ENCODE measurements around the gene FAM180A. TPM values are rescaled to one million over a fixed set of nuclear protein-coding genes. Genes with fewer than 3 reads are reported as not detected.

Gene FAM180A
- total and polyA plus RNA-seq, 2 experiments from 2014 or later = not detected

DNA sequence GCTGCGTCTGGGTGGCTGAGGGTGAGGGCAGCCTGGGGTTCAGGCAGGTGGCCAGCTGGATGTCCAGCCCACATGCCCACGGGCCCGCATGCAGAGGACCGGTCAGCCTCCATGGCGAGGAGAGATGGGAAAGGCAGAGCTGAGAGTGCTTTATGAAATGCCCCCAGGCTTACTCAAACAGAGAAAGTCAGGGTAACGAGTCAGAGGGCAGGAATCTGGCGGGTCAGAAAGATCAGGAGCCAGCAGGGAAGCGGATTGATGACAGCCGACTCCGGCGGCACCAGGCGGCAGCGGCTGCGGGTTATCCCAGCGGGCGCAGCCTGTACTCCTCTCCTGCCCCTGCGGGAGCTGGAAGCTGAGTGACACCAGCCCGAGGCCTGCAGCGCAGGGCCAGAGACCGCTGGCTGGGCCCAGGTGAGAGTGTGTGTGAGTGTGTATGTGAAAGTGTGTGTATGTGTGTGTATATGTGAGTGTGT, 34.0 kb downstream of the FAM180A start:
- no peak overlapping the region for H3K27ac Mint-ChIP-seq
- H3K9me3 Mint-ChIP-seq = no peaks in the 10 kb centered on the region
- no peak overlapping the region for H3K4me3 Mint-ChIP-seq
- H3K4me1 ChIP-seq (ENCODE audit: insufficient read depth) = peaks cover 13% of the 10 kb centered on the region
- no peaks in the 10 kb centered on the region for H4K20me1 ChIP-seq (replicated peaks; ENCODE audit: insufficient read depth)
- H3K27me3 Mint-ChIP-seq (ENCODE audit: insufficient read depth, low read depth, poor library complexity) = peaks cover 3% of the 10 kb centered on the region
- H3F3A ChIP-seq (replicated peaks; ENCODE audit: low read depth) = 0 out of 2 replicates have a peak, but pooled peaks cover 6% of the 10 kb centered on the region
- ATAC-seq (peak; percentile 64), DNase-seq (ENCODE audit: low spot score) (peak; percentile 47)
- no peaks in the 10 kb centered on the region for H3K79me2 ChIP-seq (replicated peaks; ENCODE audit: insufficient read depth)
- TF ChIP-seq POLR2AphosphoS5 (IDR thresholded peaks at IDR 0.05; ENCODE audit: low read depth) = no peak
- TF ChIP-seq, protein P1, sequence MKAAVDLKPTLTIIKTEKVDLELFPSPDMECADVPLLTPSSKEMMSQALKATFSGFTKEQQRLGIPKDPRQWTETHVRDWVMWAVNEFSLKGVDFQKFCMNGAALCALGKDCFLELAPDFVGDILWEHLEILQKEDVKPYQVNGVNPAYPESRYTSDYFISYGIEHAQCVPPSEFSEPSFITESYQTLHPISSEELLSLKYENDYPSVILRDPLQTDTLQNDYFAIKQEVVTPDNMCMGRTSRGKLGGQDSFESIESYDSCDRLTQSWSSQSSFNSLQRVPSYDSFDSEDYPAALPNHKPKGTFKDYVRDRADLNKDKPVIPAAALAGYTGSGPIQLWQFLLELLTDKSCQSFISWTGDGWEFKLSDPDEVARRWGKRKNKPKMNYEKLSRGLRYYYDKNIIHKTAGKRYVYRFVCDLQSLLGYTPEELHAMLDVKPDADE (IDR thresholded peaks at IDR 0.05) = no peak
- no peak for TF ChIP-seq EZH2 (IDR thresholded peaks at IDR 0.05; ENCODE audit: low read depth, unreplicated experiment)
- no peak overlapping the region for H2AFZ ChIP-seq
- no peaks in the 10 kb centered on the region for H3K36me3 ChIP-seq (ENCODE audit: insufficient read depth)
- no peaks in the 10 kb centered on the region for H3K9me2 ChIP-seq (ENCODE audit: insufficient read depth)
- peaks cover 12% of the 10 kb centered on the region for H3K4me1 Mint-ChIP-seq
- no peak overlapping the region for H3K4me3 ChIP-seq
- H3K27ac ChIP-seq (ENCODE audit: low read depth) = no peak overlapping the region
- no peak overlapping the region for H3K4me2 ChIP-seq
- no peaks in the 10 kb centered on the region for H3K27me3 ChIP-seq (ENCODE audit: insufficient read depth)
- H3K36me3 Mint-ChIP-seq (ENCODE audit: low read depth) = no peaks in the 10 kb centered on the region

DNA sequence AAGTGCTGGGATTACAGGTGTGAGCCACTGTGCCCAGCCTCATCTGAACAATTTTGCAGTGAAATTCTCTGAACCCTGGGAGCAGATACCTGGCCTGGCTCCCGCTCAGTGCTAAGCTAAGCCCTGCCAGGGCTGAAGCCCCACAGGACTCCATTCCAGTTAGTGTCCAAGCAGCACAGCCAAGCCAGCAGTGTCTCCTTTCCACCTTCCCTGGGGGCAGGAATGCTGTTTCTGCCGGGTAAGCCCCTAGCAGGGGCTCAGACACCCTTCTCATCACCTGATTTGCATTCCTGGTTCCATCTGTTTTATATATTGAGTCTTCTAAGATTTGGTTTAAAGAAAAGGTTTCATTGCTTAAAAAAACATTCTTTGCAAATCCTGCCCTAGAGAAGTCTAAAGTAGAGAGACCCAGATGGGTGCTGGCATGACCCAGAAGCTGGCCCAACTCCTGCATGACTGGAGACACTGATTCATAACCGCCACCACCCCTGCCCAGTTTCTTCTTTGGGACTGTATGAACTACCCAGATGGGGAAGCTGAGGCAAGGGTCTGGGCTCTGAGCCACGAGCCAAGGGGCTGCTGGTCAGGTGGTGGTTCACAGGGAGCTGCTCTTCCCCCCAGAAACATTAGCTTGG, 34.7 kb downstream of the FAM180A start:
- Histone ChIP-seq H3K79me2 (replicated peaks; ENCODE audit: insufficient read depth) (no peaks in the 10 kb centered on the region), H2AFZ (no peak overlapping the region), H3K4me2 (no peak overlapping the region), H3K9me2 (ENCODE audit: insufficient read depth) (no peaks in the 10 kb centered on the region), H3K27ac (ENCODE audit: low read depth) (no peak overlapping the region), H3K4me1 (ENCODE audit: insufficient read depth) (peaks cover 13% of the 10 kb centered on the region), H3F3A (replicated peaks; ENCODE audit: low read depth) (0 out of 2 replicates have a peak, but pooled peaks cover 6% of the 10 kb centered on the region), H3K27me3 (ENCODE audit: insufficient read depth) (no peaks in the 10 kb centered on the region), H4K20me1 (replicated peaks; ENCODE audit: insufficient read depth) (no peaks in the 10 kb centered on the region), H3K36me3 (ENCODE audit: insufficient read depth) (no peaks in the 10 kb centered on the region), H3K4me3 (no peak overlapping the region)
- H3K36me3 Mint-ChIP-seq (ENCODE audit: low read depth) = no peaks in the 10 kb centered on the region
- no peak; the same call in 2 of the 3 replicates for ATAC-seq
- no peak for DNase-seq (ENCODE audit: low spot score)
- peaks cover 12% of the 10 kb centered on the region for H3K4me1 Mint-ChIP-seq
- no peaks in the 10 kb centered on the region for H3K9me3 Mint-ChIP-seq
- H3K27me3 Mint-ChIP-seq (ENCODE audit: insufficient read depth, low read depth, poor library complexity) = peaks cover 3% of the 10 kb centered on the region
- H3K4me3 Mint-ChIP-seq = no peak overlapping the region
- no peak overlapping the region for H3K27ac Mint-ChIP-seq
- TF ChIP-seq, protein P1 (IDR thresholded peaks at IDR 0.05) = no peak
- TF ChIP-seq, protein P2, sequence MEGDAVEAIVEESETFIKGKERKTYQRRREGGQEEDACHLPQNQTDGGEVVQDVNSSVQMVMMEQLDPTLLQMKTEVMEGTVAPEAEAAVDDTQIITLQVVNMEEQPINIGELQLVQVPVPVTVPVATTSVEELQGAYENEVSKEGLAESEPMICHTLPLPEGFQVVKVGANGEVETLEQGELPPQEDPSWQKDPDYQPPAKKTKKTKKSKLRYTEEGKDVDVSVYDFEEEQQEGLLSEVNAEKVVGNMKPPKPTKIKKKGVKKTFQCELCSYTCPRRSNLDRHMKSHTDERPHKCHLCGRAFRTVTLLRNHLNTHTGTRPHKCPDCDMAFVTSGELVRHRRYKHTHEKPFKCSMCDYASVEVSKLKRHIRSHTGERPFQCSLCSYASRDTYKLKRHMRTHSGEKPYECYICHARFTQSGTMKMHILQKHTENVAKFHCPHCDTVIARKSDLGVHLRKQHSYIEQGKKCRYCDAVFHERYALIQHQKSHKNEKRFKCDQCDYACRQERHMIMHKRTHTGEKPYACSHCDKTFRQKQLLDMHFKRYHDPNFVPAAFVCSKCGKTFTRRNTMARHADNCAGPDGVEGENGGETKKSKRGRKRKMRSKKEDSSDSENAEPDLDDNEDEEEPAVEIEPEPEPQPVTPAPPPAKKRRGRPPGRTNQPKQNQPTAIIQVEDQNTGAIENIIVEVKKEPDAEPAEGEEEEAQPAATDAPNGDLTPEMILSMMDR (conservative IDR thresholded peaks at IDR 0.05; ENCODE audit: low read depth in 2 of 2) = no peak
- TF ChIP-seq STAT1 (IDR thresholded peaks at IDR 0.05; ENCODE audit: unreplicated experiment) = no peak
- TF ChIP-seq EZH2 (IDR thresholded peaks at IDR 0.05; ENCODE audit: low read depth, unreplicated experiment) = no peak
- no peak for TF ChIP-seq ZNF331 (CRISPR knock-in tag; IDR thresholded peaks at IDR 0.05; ENCODE audit: low read depth)
- TF ChIP-seq, protein P3, sequence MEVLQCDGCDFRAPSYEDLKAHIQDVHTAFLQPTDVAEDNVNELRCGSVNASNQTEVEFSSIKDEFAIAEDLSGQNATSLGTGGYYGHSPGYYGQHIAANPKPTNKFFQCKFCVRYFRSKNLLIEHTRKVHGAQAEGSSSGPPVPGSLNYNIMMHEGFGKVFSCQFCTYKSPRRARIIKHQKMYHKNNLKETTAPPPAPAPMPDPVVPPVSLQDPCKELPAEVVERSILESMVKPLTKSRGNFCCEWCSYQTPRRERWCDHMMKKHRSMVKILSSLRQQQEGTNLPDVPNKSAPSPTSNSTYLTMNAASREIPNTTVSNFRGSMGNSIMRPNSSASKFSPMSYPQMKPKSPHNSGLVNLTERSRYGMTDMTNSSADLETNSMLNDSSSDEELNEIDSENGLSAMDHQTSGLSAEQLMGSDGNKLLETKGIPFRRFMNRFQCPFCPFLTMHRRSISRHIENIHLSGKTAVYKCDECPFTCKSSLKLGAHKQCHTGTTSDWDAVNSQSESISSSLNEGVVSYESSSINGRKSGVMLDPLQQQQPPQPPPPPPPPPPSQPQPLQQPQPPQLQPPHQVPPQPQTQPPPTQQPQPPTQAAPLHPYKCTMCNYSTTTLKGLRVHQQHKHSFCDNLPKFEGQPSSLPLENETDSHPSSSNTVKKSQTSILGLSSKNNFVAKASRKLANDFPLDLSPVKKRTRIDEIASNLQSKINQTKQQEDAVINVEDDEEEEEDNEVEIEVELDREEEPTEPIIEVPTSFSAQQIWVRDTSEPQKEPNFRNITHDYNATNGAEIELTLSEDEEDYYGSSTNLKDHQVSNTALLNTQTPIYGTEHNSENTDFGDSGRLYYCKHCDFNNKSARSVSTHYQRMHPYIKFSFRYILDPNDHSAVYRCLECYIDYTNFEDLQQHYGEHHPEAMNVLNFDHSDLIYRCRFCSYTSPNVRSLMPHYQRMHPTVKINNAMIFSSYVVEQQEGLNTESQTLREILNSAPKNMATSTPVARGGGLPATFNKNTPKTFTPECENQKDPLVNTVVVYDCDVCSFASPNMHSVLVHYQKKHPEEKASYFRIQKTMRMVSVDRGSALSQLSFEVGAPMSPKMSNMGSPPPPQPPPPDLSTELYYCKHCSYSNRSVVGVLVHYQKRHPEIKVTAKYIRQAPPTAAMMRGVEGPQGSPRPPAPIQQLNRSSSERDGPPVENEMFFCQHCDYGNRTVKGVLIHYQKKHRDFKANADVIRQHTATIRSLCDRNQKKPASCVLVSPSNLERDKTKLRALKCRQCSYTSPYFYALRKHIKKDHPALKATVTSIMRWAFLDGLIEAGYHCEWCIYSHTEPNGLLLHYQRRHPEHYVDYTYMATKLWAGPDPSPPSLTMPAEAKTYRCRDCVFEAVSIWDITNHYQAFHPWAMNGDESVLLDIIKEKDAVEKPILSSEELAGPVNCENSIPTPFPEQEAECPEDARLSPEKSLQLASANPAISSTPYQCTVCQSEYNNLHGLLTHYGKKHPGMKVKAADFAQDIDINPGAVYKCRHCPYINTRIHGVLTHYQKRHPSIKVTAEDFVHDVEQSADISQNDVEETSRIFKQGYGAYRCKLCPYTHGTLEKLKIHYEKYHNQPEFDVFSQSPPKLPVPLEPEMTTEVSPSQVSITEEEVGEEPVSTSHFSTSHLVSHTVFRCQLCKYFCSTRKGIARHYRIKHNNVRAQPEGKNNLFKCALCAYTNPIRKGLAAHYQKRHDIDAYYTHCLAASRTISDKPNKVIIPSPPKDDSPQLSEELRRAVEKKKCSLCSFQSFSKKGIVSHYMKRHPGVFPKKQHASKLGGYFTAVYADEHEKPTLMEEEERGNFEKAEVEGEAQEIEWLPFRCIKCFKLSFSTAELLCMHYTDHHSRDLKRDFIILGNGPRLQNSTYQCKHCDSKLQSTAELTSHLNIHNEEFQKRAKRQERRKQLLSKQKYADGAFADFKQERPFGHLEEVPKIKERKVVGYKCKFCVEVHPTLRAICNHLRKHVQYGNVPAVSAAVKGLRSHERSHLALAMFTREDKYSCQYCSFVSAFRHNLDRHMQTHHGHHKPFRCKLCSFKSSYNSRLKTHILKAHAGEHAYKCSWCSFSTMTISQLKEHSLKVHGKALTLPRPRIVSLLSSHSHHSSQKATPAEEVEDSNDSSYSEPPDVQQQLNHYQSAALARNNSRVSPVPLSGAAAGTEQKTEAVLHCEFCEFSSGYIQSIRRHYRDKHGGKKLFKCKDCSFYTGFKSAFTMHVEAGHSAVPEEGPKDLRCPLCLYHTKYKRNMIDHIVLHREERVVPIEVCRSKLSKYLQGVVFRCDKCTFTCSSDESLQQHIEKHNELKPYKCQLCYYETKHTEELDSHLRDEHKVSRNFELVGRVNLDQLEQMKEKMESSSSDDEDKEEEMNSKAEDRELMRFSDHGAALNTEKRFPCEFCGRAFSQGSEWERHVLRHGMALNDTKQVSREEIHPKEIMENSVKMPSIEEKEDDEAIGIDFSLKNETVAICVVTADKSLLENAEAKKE (CRISPR knock-in tag; IDR thresholded peaks at IDR 0.05) = no peak
- TF ChIP-seq JUNB (IDR thresholded peaks at IDR 0.05; ENCODE audit: unreplicated experiment) = no peak
